HG02884 (cell line): ENCODE results near the gene TIMP2.

Experiments used
- ATAC-seq: cut with Tn5 transposase; IDR thresholded peaks from one replicate; pipeline ENCODE4 v1.9.1; 2021; ENCODE audit warnings: mild to moderate bottlenecking, moderate library complexity; ENCODE audit not compliant: unreplicated experiment

Gene TIMP2

GRCh38 chr17:78819806-78820792 is 105.1 kb downstream of the TIMP2 start:
- ATAC-seq = no peak

DNA sequence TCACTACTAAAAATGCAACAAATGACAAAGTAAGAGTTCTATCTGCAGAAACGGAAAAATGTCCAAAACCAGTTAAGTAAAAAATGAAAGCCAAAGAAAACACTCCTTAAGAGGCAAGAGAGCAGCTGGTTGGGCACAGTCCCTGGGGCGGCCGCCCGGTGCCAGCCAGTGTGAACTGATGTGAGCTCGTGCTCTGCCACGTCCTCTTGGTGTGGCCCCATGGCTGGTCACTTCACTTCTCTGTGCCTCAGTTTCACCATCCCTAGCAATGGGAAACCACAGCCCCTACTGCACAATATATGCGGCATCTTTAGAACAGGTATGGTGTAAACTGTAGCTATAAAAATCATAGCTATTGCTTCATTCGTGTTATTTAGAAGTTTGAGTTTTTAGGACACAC is 105.8 kb downstream of the TIMP2 start:
- ATAC-seq = no peak

DNA sequence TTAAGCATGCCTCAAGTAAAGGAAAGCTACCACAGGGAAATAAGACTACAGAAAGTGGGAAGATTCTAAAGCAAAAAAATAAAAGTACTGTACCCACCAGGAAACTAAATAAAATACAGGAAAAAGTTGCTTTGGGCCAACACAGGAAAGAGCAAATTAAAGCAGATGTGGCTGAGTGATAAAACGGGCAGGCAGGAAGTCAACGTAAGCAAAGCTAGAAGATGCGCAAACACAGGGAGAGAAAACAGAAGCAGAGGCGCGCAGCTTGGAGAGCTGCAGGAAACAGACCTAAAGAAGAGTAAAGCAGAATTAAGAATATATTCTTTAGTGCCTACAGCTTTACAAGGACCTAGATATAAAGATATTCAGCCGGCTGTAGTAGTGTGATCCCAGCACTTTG is 106.3 kb downstream of the TIMP2 start:
- no peak for ATAC-seq

- no peak for ATAC-seq
Measured at GRCh38 chr17:78818152-78818846, 106.9 kb downstream of the TIMP2 start.

DNA sequence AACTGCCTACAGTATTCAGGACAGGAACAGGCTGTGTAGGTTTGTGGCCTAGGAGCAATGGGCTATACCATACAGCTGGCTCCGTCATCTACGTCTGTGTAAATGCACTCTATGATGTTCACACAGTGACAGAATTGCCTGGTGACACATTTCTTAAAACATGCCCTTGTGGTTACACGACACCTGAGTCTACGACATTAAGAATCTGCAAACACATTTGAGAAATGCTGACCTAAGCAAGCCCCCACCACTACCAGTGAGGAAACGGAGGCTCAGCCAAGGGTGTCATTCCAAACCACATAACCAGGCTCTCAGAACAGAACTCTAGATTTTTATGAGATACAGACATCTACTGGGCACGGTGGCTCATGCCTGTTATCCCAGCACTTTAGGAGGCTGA is 108.1 kb downstream of the TIMP2 start:
- ATAC-seq = no peak

DNA sequence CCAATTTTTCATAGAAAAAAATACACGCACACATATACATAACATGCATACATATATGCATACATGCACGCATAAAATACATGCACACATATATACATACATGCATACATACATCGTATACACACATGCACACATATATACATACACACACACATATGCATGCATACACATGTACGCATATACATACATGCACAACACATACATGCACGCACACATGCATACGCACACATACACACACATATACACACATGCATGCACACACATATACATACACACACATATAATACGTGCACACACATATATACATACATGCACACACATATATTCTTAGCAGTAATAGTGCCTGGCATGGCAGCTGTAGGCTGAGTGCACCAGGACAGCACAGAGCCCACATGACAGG is 109.5 kb downstream of the TIMP2 start:
- no peak for ATAC-seq

DNA sequence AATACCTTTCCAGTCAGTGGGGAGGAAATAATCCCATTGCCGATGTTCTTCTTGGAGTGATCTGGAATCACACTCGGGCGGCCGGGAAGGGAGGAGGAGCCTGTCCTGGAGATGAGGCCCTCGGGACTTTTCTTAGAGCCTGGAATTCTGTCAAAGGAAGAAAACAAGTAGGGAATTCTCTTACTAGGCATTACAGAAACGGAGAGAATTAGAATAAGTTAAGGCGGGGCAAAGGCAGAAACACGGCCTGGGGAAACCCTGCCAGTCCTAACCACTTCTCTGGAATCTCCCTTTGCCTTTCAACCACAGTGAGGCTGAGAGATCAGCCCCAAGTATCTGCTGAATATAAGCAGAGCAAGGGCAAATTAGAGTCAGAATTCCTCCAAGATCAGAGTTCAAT is 112.3 kb downstream of the TIMP2 start:
- ATAC-seq = no peak

GRCh38 chr17:78808163-78808562 is 117.0 kb downstream of the TIMP2 start:
- ATAC-seq = no peak

GRCh38 chr17:78806451-78806850 is 118.7 kb downstream of the TIMP2 start:
- ATAC-seq = no peak

- no peak for ATAC-seq
Measured at GRCh38 chr17:78805301-78805700, 119.9 kb downstream of the TIMP2 start.

GRCh38 chr17:78804777-78805176 is 120.4 kb downstream of the TIMP2 start:
- no peak for ATAC-seq

GRCh38 chr17:78803186-78803845 is 121.9 kb downstream of the TIMP2 start:
- ATAC-seq = no peak
